Measurements from ENCODE around the gene ADGRL3. TPM values are rescaled to one million over a fixed set of nuclear protein-coding genes. Genes with fewer than 3 reads are reported as not detected.

The ADGRL3 gene
- total and polyA plus RNA-seq, 7 donors, result 0.06 to 2.8 (median 0.42) TPM

DNA sequence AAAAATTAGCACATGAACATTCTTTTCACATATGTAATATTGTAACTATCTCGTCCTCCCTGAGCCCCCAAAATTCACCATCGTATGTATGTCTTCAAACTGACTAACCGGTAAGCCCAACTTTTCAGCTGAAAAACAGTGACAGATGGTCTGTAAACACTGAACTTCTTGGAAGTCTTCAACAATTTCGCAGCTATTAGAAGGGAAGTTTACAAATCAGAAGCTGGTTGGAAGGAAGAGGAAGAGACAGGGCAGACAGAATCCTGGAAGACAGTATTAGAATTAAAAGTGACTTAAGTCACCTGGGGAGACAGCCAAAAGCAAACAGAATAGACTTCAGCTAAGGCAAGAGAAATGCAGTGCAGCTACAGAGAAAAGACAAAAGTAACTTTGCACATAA is 858.4 kb downstream of the ADGRL3 start:
- TF ChIP-seq, protein P1, sequence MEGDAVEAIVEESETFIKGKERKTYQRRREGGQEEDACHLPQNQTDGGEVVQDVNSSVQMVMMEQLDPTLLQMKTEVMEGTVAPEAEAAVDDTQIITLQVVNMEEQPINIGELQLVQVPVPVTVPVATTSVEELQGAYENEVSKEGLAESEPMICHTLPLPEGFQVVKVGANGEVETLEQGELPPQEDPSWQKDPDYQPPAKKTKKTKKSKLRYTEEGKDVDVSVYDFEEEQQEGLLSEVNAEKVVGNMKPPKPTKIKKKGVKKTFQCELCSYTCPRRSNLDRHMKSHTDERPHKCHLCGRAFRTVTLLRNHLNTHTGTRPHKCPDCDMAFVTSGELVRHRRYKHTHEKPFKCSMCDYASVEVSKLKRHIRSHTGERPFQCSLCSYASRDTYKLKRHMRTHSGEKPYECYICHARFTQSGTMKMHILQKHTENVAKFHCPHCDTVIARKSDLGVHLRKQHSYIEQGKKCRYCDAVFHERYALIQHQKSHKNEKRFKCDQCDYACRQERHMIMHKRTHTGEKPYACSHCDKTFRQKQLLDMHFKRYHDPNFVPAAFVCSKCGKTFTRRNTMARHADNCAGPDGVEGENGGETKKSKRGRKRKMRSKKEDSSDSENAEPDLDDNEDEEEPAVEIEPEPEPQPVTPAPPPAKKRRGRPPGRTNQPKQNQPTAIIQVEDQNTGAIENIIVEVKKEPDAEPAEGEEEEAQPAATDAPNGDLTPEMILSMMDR (IDR thresholded peaks at IDR 0.05), result no peak
- H3K4me1 ChIP-seq, result no peaks in the 10 kb centered on the region
- WGBS, 3 donors, result 14 to 31% (median 20%) methylated on average over 4 of the region's 4 CpGs
- no peak overlapping the region for H3K27ac ChIP-seq
- intact Hi-C loops (cut with DNase I), result no loop called here
- DNase-seq (no peak), ATAC-seq (no peak)
- H3K4me3 ChIP-seq, result no peak overlapping the region
- no peaks in the 10 kb centered on the region for H3K36me3 ChIP-seq (ENCODE audit: insufficient read depth in 1 of 2, low read depth in 1 of 2)
- no peaks in the 10 kb centered on the region for H3K9me3 ChIP-seq
- H3K27me3 ChIP-seq (ENCODE audit: insufficient read depth in 3 of 3, low read length in 2 of 3), result no peaks in the 10 kb centered on the region

DNA sequence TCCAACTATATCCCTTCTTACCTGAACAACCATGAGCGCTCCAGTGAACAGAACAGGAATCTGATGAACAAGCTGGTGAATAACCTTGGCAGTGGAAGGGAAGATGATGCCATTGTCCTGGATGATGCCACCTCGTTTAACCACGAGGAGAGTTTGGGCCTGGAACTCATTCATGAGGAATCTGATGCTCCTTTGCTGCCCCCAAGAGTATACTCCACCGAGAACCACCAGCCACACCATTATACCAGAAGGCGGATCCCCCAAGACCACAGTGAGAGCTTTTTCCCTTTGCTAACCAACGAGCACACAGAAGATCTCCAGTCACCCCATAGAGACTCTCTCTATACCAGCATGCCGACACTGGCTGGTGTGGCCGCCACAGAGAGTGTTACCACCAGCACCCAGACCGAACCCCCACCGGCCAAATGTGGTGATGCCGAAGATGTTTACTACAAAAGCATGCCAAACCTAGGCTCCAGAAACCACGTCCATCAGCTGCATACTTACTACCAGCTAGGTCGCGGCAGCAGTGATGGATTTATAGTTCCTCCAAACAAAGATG is 870.2 kb downstream of the ADGRL3 start:
- DNase-seq, result no peak
- Histone ChIP-seq H3K4me3 (no peak overlapping the region), H3K36me3 (ENCODE audit: insufficient read depth in 1 of 2, low read depth in 1 of 2) (no peaks in the 10 kb centered on the region), H3K27me3 (ENCODE audit: insufficient read depth in 3 of 3, low read length in 2 of 3) (no peaks in the 10 kb centered on the region), H3K4me1 (no peaks in the 10 kb centered on the region), H3K9me3 (no peaks in the 10 kb centered on the region), H3K27ac (no peak overlapping the region)
- TF ChIP-seq, protein P1 (IDR thresholded peaks at IDR 0.05), result no peak
- intact Hi-C loops (cut with DNase I), result no loop called here
- no peak for ATAC-seq
- WGBS, 3 donors, result 90 to 93% (median 92%) methylated on average over 14 of the region's 14 CpGs

DNA sequence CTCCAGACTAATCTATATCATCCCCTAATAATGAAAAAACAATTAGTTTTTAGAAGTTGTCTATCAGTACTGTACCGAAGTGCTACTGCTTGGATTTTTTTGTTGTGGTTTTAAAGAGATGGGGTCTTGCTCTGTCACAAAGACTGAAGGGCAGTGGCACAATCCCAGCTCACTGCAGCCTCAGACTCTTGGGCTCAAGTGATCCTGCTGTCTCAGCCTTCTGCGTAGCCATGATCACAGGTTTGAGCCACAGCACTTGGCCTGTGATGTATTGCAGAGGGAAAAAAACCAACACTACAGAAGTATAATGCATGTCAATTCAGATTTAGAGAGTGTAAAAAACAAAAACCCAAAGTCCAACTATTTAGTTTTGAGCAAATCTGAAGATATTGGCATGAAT is 875.0 kb downstream of the ADGRL3 start:
- intact Hi-C loops (cut with DNase I), result no loop called here
- Histone ChIP-seq H3K27ac (no peak overlapping the region), H3K36me3 (ENCODE audit: insufficient read depth in 1 of 2, low read depth in 1 of 2) (no peaks in the 10 kb centered on the region), H3K9me3 (no peaks in the 10 kb centered on the region), H3K4me1 (no peaks in the 10 kb centered on the region), H3K4me3 (no peak overlapping the region), H3K27me3 (ENCODE audit: insufficient read depth in 3 of 3, low read length in 2 of 3) (no peaks in the 10 kb centered on the region)
- WGBS, 3 donors, result 84 to 91% (median 88%) methylated on average over 2 of the region's 2 CpGs
- TF ChIP-seq, protein P1 (IDR thresholded peaks at IDR 0.05), result no peak
- DNase-seq, result no peak
- no peak for ATAC-seq

DNA sequence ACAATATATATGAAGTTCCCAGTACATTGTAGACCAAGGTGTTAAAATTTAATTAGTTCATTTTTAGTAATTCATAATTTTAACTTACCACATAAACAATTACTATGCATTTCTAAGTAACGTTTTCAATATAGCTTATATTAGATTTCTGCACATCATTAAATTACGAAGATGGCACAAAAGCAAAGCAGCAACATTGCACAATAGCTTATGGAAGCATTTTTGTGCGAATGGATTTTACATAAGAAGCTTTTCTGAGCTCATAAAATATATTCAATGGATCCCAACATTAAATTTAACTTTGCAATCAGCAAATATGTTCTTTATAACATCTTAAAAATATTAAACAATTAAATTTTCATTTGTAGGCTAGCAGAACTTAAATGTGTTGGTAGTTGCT is 875.4 kb downstream of the ADGRL3 start:
- Histone ChIP-seq H3K27ac (no peak overlapping the region), H3K9me3 (no peaks in the 10 kb centered on the region), H3K4me3 (no peak overlapping the region), H3K4me1 (no peaks in the 10 kb centered on the region), H3K27me3 (ENCODE audit: insufficient read depth in 3 of 3, low read length in 2 of 3) (no peaks in the 10 kb centered on the region), H3K36me3 (ENCODE audit: insufficient read depth in 1 of 2, low read depth in 1 of 2) (no peaks in the 10 kb centered on the region)
- DNase-seq (no peak), ATAC-seq (no peak)
- intact Hi-C loops (cut with DNase I), result no loop called here
- WGBS, 3 donors, result 79% methylated on average over 3 of the region's 3 CpGs
- TF ChIP-seq, protein P1 (IDR thresholded peaks at IDR 0.05), result no peak

DNA sequence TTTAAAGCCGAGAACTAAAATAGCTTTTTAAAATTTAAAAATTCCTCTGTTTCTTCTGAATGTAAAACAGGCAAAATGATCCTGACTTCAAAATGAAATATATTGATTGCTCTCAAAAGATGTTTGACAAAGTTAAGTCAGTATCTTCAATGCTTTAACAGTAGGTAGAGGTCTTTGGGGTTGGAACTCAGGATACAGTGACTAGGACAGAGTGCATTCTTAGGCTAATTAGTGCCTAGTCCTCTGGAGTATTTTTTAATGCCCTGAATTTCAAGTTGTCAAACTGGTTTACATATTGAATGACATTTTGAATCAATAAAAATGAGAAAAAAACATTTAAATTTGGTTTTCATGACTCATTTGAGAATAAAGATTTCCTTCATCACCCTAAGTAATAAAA is 877.3 kb downstream of the ADGRL3 start:
- Histone ChIP-seq H3K36me3 (ENCODE audit: insufficient read depth in 1 of 2, low read depth in 1 of 2) (no peaks in the 10 kb centered on the region), H3K27me3 (ENCODE audit: insufficient read depth in 3 of 3, low read length in 2 of 3) (no peaks in the 10 kb centered on the region), H3K9me3 (no peaks in the 10 kb centered on the region), H3K4me1 (no peaks in the 10 kb centered on the region), H3K4me3 (no peak overlapping the region), H3K27ac (no peak overlapping the region)
- DNase-seq (no peak), ATAC-seq (no peak)
- WGBS, 3 donors, result 84 to 92% (median 85%) methylated on average over 1 of the region's 1 CpG
- intact Hi-C loops (cut with DNase I), result no loop called here
- TF ChIP-seq, protein P1 (IDR thresholded peaks at IDR 0.05), result no peak

Measured in psoas muscle (tissue), 8 donors.